Right atrium auricular region (tissue), 2 donors: ENCODE results near the gene PPP1R8. TPM values are rescaled to one million over a fixed set of nuclear protein-coding genes. Genes with fewer than 3 reads are reported as not detected.
"Not testable (repeated sequence)": the region's sequence is repeated elsewhere in the genome, so short reads cannot be mapped to it uniquely, and the experiment has no call there.

Source experiments
- DNase-seq: peaks from one replicate; pipeline ENCODE4 v3.0.0-alpha.2; 2019; ENCODE audit warnings: low spot score
- H3K27ac ChIP-seq, 2 donors: fragments of 200-600 bp; sonication (generic); 1 replicate in 1 of 2; 2 replicates in 1 of 2; pipeline ENCODE4 v1.5.1; 2016 to 2019
- H3K27me3 ChIP-seq, 2 donors: fragments of 200-600 bp; sonication (generic); one replicate each; pipeline versions ENCODE4 v1.5.1 to v1.6.0; 2017 to 2019
- H3K36me3 ChIP-seq: fragments of 200-600 bp; sonication (generic); one replicate; pipeline ENCODE4 v1.5.1; 2016
- H3K4me1 ChIP-seq, 2 donors: fragments of 200-600 bp; sonication (generic); one replicate each; pipeline versions ENCODE4 v1.5.1 to v1.6.0; 2017 to 2019
- H3K4me3 ChIP-seq, 2 donors: fragments of 200-600 bp; sonication (generic); 1 replicate in 1 of 2; 2 replicates in 1 of 2; pipeline ENCODE4 v1.5.1; 2017 to 2019; ENCODE audit warnings: mild to moderate bottlenecking in 1 of 2, moderate library complexity in 1 of 2
- H3K9me3 ChIP-seq, 2 donors: fragments of 200-600 bp; sonication (generic); one replicate each; pipeline ENCODE4 v1.5.1; 2019
- CTCF ChIP-seq, 2 donors: fragments of 200-600 bp; sonication (generic); IDR thresholded peaks; one replicate each; pipeline ENCODE4 v1.5.1; 2019; ENCODE audit warnings: antibody characterized with exemption in 2 of 2
- total RNA-seq, 2 donors: library from RNA; depleted of rRNA; stranded (reverse); fragments of >200 nt; gene quantifications; one replicate each; pipeline ENCODE4 v1.1.0, GENCODE V29; 2016

Gene PPP1R8
- total RNA-seq, 2 donors from 2014 or later = 17.9 to 23.9 TPM

GRCh38 chr1:27789540-27790041 lies 41.0 kb upstream of the PPP1R8 start:
- no peak for TF ChIP-seq CTCF (IDR thresholded peaks at IDR 0.05)
- Histone ChIP-seq H3K27me3 (no peaks in the 10 kb centered on the region), H3K36me3 (peaks cover 39% of the 10 kb centered on the region), H3K27ac (peak overlapping the region; percentile 40 to 52), H3K4me3 (no peak overlapping the region), H3K9me3 (no peaks in the 10 kb centered on the region), H3K4me1 (peaks cover 0 to 37% of the 10 kb centered on the region in 2 donors)
- no peak for DNase-seq

- Histone ChIP-seq H3K27ac (peak overlapping the region; percentile 40 to 52), H3K4me1 (peaks cover 0 to 37% of the 10 kb centered on the region in 2 donors), H3K36me3 (peaks cover 46% of the 10 kb centered on the region)
- H3K9me3 ChIP-seq, DNase-seq, H3K4me3 ChIP-seq, H3K27me3 ChIP-seq: not testable (repeated sequence)
These were observed 40.3 kb upstream of the PPP1R8 start for GRCh38 chr1:27790270-27790669.

- peaks cover 83% of the 10 kb centered on the region for H3K36me3 ChIP-seq
- no peak for DNase-seq
- H3K4me3 ChIP-seq = no peak overlapping the region
- no peaks in the 10 kb centered on the region for H3K27me3 ChIP-seq
- H3K4me1 ChIP-seq = no peaks in the 10 kb centered on the region
- no peaks in the 10 kb centered on the region for H3K9me3 ChIP-seq
- TF ChIP-seq CTCF (IDR thresholded peaks at IDR 0.05) = no peak
- H3K27ac ChIP-seq = no peak overlapping the region
These were observed 35.0 kb upstream of the PPP1R8 start for GRCh38 chr1:27795601-27796000.

GRCh38 chr1:27804791-27805190 lies 25.8 kb upstream of the PPP1R8 start:
- no peak for TF ChIP-seq CTCF (IDR thresholded peaks at IDR 0.05)
- no peaks in the 10 kb centered on the region for H3K27me3 ChIP-seq

GRCh38 chr1:27806758-27807157 lies 23.8 kb upstream of the PPP1R8 start:
- Histone ChIP-seq H3K4me1 (no peaks in the 10 kb centered on the region), H3K36me3 (peaks cover 20% of the 10 kb centered on the region), H3K4me3 (no peak overlapping the region), H3K27ac (no peak overlapping the region), H3K27me3 (no peaks in the 10 kb centered on the region), H3K9me3 (no peaks in the 10 kb centered on the region)
- no peak for DNase-seq
- no peak for TF ChIP-seq CTCF (IDR thresholded peaks at IDR 0.05)

More at GRCh38 chr1:27804791-27805190, 25.8 kb upstream of the PPP1R8 start:
- Histone ChIP-seq H3K36me3 (peaks cover 40% of the 10 kb centered on the region), H3K27ac (no peak overlapping the region), H3K9me3 (no peaks in the 10 kb centered on the region), H3K4me1 (no peaks in the 10 kb centered on the region), H3K4me3 (no peak overlapping the region)
- DNase-seq = no peak

- H3K36me3 ChIP-seq = peaks cover 18% of the 10 kb centered on the region
These were observed 23.2 kb upstream of the PPP1R8 start for GRCh38 chr1:27807385-27807784.

GRCh38 chr1:27808131-27808530 lies 22.5 kb upstream of the PPP1R8 start:
- H3K9me3 ChIP-seq, H3K4me1 ChIP-seq, H3K27me3 ChIP-seq, DNase-seq, H3K4me3 ChIP-seq, H3K27ac ChIP-seq: not testable (repeated sequence)
- H3K36me3 ChIP-seq = peaks cover 23% of the 10 kb centered on the region

More at GRCh38 chr1:27807385-27807784, 23.2 kb upstream of the PPP1R8 start:
- no peaks in the 10 kb centered on the region for H3K4me1 ChIP-seq
- no peak for TF ChIP-seq CTCF (IDR thresholded peaks at IDR 0.05)
- H3K27me3 ChIP-seq = no peaks in the 10 kb centered on the region
- no peak for DNase-seq
- H3K4me3 ChIP-seq = no peak overlapping the region
- H3K9me3 ChIP-seq = no peaks in the 10 kb centered on the region
- H3K27ac ChIP-seq = no peak overlapping the region
